HFF-Myc (cell line): ENCODE data around the gene OBP2B.
"Not testable (repeated sequence)": the region's sequence is repeated elsewhere in the genome, so short reads cannot be mapped to it uniquely, and the experiment has no call there.

Experiments
- DNase-seq: peaks from one replicate; pipeline ENCODE4 v3.0.0-alpha.2; 2011; ENCODE audit warnings: low read depth; ENCODE audit errors: extremely low read depth
- H3K4me3 ChIP-seq: replicated peaks from 2 replicates; pipeline ENCODE4 v1.5.1; 2011; ENCODE audit warnings: low read depth, mild to moderate bottlenecking, control low read depth, low read length
- CTCF ChIP-seq: IDR thresholded peaks from 2 replicates; pipeline ENCODE4 v1.5.1; 2012; ENCODE audit warnings: mild to moderate bottlenecking, low read depth, low read length, control low read depth; ENCODE audit errors: missing control alignments

OBP2B gene

GRCh38 chr9:133254471-133254870 is 45.4 kb upstream of the OBP2B start:
- DNase-seq: no peak
- TF ChIP-seq CTCF: no peak
- H3K4me3 ChIP-seq: no peak overlapping the region

GRCh38 chr9:133253268-133253667 is 44.2 kb upstream of the OBP2B start:
- no peak for DNase-seq
- H3K4me3 ChIP-seq: no peak overlapping the region
- TF ChIP-seq CTCF: no peak

- no peak for DNase-seq
- no peak overlapping the region for H3K4me3 ChIP-seq
- no peak for TF ChIP-seq CTCF
These were observed 43.4 kb upstream of the OBP2B start for GRCh38 chr9:133252301-133253020.

- H3K4me3 ChIP-seq: no peak overlapping the region
- no peak for DNase-seq
- no peak for TF ChIP-seq CTCF
These were observed 42.7 kb upstream of the OBP2B start for GRCh38 chr9:133251773-133252172.

GRCh38 chr9:133251221-133251620 is 42.2 kb upstream of the OBP2B start:
- DNase-seq, H3K4me3 ChIP-seq: not testable (repeated sequence)

GRCh38 chr9:133250741-133251170 is 41.7 kb upstream of the OBP2B start:
- DNase-seq: no peak
- H3K4me3 ChIP-seq: no peak overlapping the region
- no peak for TF ChIP-seq CTCF

- no peak overlapping the region for H3K4me3 ChIP-seq
- no peak for DNase-seq
- TF ChIP-seq CTCF: no peak
These were observed 40.3 kb upstream of the OBP2B start for GRCh38 chr9:133249337-133249736.
